Neural cell (in vitro differentiated cells): ENCODE data around the gene SYNGR1. TPM values are rescaled to one million over a fixed set of nuclear protein-coding genes. Genes with fewer than 3 reads are reported as not detected.

Experiments
- H2AFZ ChIP-seq: fragments of 200-600, 300-800 bp; sonication (generic), shearing (Covaris generic); 2 replicates; pipeline ENCODE4 v1.6.0; 2014; ENCODE audit warnings: low read depth, mild to moderate bottlenecking, antibody characterized with exemption, low read length, moderate library complexity
- H3F3A ChIP-seq: fragments of 200-600 bp; shearing (Covaris generic); 2 replicates; pipeline ENCODE4 v1.6.1; 2016; ENCODE audit warnings: mild to moderate bottlenecking, moderate library complexity, mixed read lengths, antibody characterized with exemption, low read length; ENCODE audit not compliant: insufficient read depth, poor library complexity, severe bottlenecking
- H3K27ac ChIP-seq: fragments of 200-600, 300-800 bp; sonication (generic), shearing (Covaris generic); 2 replicates; pipeline ENCODE4 v1.5.1; 2014; ENCODE audit warnings: mild to moderate bottlenecking, low read length, moderate library complexity
- H3K27me3 ChIP-seq: fragments of 300-800, 200-600 bp; sonication (generic), shearing (Covaris generic); 2 replicates; pipeline ENCODE4 v1.6.0; 2014; ENCODE audit warnings: mild to moderate bottlenecking, low read depth, low read length, moderate library complexity; ENCODE audit not compliant: insufficient read depth
- H3K36me3 ChIP-seq: fragments of 300-800, 200-600 bp; sonication (generic), shearing (Covaris generic); 2 replicates; pipeline ENCODE4 v1.5.1; 2014; ENCODE audit warnings: mild to moderate bottlenecking, antibody characterized with exemption, low read length, moderate library complexity; ENCODE audit not compliant: insufficient read depth
- H3K4me2 ChIP-seq: fragments of 300-800, 200-600 bp; sonication (generic), shearing (Covaris generic); 2 replicates; pipeline ENCODE4 v1.6.0; 2014; ENCODE audit warnings: mild to moderate bottlenecking, low read length
- H3K4me3 ChIP-seq: fragments of 300-800, 200-600 bp; sonication (generic), shearing (Covaris generic); 2 replicates; pipeline ENCODE4 v1.5.1; 2014; ENCODE audit warnings: mild to moderate bottlenecking, low read length, moderate library complexity
- H3K79me2 ChIP-seq: fragments of 200-600 bp; shearing (Covaris generic); replicated peaks from 2 replicates; pipeline ENCODE4 v1.6.0; 2014; ENCODE audit warnings: mild to moderate bottlenecking, low read length, moderate library complexity; ENCODE audit not compliant: insufficient read depth
- H3K9ac ChIP-seq: fragments of 300-800, 200-600 bp; sonication (generic), shearing (Covaris generic); 2 replicates; pipeline ENCODE4 v1.6.1; 2016; ENCODE audit warnings: mild to moderate bottlenecking, low read length, mixed read lengths
- H3K9me2 ChIP-seq: fragments of 200-600 bp; shearing (Covaris generic); 2 replicates; pipeline ENCODE4 v1.6.1; 2016; ENCODE audit warnings: mild to moderate bottlenecking, low read length, mixed read lengths; ENCODE audit not compliant: insufficient read depth
- H3K9me3 ChIP-seq: fragments of 200-600, 300-800 bp; sonication (generic), shearing (Covaris generic); 2 replicates; pipeline ENCODE4 v1.6.1; 2016; ENCODE audit warnings: mild to moderate bottlenecking, mixed run types, low read length, moderate library complexity, mixed read lengths
- H4K20me1 ChIP-seq: fragments of 200-600 bp; shearing (Covaris generic); 2 replicates; pipeline ENCODE4 v1.6.1; 2016; ENCODE audit warnings: mild to moderate bottlenecking, mixed run types; ENCODE audit not compliant: insufficient read depth
- EP300 ChIP-seq: fragments of 450-650 bp; conservative IDR thresholded peaks from 2 replicates; pipeline ENCODE4 v1.6.1; 2014; ENCODE audit warnings: antibody characterized with exemption, mild to moderate bottlenecking, moderate library complexity; ENCODE audit not compliant: poor library complexity, severe bottlenecking
- EZH2 ChIP-seq: fragments of 200-600, 300-800 bp; shearing (Covaris generic), sonication (generic); IDR thresholded peaks from 2 replicates; pipeline ENCODE4 v1.6.1; 2014; ENCODE audit warnings: antibody characterized with exemption, low read length, borderline replicate concordance, mild to moderate bottlenecking; ENCODE audit not compliant: insufficient read depth, poor library complexity, severe bottlenecking
- MXI1 ChIP-seq: fragments of 450-650 bp; conservative IDR thresholded peaks from 2 replicates; pipeline ENCODE4 v1.6.1; 2014; ENCODE audit warnings: antibody characterized with exemption, mild to moderate bottlenecking; ENCODE audit not compliant: poor library complexity, severe bottlenecking
- POLR2AphosphoS5 ChIP-seq: IDR thresholded peaks from 2 replicates; pipeline ENCODE4 v1.6.1; 2012
- RAD21 ChIP-seq: fragments of 450-650 bp; conservative IDR thresholded peaks from 2 replicates; pipeline ENCODE4 v1.6.1; 2014; ENCODE audit warnings: antibody characterized with exemption, mild to moderate bottlenecking, moderate library complexity
- REST ChIP-seq: IDR thresholded peaks from 2 replicates; pipeline ENCODE4 v1.6.1; 2012; ENCODE audit warnings: borderline replicate concordance
- SMC3 ChIP-seq: fragments of 450-650 bp; conservative IDR thresholded peaks from 2 replicates; pipeline ENCODE4 v1.6.1; 2014; ENCODE audit warnings: antibody characterized with exemption, mild to moderate bottlenecking, moderate library complexity; ENCODE audit not compliant: poor library complexity
- TAF1 ChIP-seq: IDR thresholded peaks from 2 replicates; pipeline ENCODE4 v1.6.1; 2012; ENCODE audit warnings: low read depth
- polyA plus RNA-seq: library from polyadenylated mRNA; depleted of rRNA; stranded (reverse); fragments of >200 nt; gene quantifications from 2 replicates; pipeline ENCODE4 v1.2.3, GENCODE V29; 2014
- TF ChIP-seq, protein P1 (sequence below): fragments of 450-650 bp; IDR thresholded peaks from 2 replicates; pipeline ENCODE4 v1.5.1; 2014; ENCODE audit warnings: antibody characterized with exemption, mild to moderate bottlenecking, moderate library complexity; ENCODE audit not compliant: poor library complexity, severe bottlenecking

The SYNGR1 gene
- polyA plus RNA-seq, 1 donor from 2014 or later: 68.4 TPM

DNA sequence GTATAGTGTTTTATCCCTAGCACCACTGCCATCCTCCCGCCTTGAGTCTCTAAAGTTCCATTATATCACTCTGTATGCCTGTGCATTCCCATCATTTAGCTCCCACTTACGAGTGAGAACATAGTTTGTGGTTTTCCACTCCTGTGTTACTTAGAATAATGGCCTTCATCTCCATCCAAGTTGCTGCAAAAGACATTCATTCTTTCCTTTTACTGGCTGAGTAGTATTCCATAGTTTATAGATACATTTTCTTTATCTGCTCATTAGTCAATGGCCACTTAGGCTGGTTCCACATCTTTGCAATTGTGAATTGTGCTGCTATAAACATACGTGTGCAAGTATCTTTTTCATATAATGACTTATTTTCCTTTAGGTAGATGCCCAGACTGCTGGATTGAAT is 74.2 kb downstream of the SYNGR1 start:
- Histone ChIP-seq H3K4me3 (no peak overlapping the region), H3K79me2 (no peaks in the 10 kb centered on the region), H3K27ac (no peak overlapping the region), H2AFZ (no peak overlapping the region), H4K20me1 (no peaks in the 10 kb centered on the region), H3K9me2 (no peaks in the 10 kb centered on the region), H3K4me2 (no peak overlapping the region), H3K36me3 (peaks cover 8% of the 10 kb centered on the region), H3F3A (no peaks in the 10 kb centered on the region), H3K27me3 (no peaks in the 10 kb centered on the region), H3K9ac (no peak overlapping the region), H3K9me3 (no peaks in the 10 kb centered on the region)
- no peak for TF ChIP-seq MXI1

DNA sequence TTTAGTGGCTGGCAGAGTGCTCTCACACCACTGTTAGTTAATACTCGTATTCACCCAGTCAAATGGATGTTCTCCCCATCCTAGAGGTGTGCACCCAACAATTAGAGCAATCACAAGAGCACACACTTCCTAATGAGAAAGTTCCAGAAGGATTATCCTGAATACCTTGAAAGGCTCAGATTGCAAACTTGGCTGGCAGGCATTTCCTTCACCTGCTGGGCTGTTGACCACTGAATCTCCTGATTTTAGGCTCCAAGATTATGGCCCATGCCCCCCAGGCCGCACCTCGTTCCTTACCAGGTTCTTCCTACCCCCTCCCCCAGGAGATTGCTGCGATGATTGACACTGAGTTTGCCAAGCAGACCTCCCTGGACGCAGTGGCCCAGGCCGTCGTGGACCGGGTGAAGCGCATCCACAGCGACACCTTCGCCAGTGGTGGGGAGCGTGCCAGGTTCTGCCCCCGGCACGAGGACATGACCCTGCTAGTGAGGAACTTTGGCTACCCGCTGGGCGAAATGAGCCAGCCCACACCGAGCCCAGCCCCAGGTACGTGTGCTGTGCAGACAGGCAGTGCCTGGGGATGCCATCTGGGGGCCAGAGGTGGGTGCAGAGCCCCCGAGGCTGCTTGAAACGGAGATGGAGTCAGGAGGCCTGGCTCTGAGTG is 76.7 kb downstream of the SYNGR1 start:
- Histone ChIP-seq H3K9me3 (no peaks in the 10 kb centered on the region), H4K20me1 (no peaks in the 10 kb centered on the region), H3K9ac (no peak overlapping the region), H2AFZ (no peak overlapping the region), H3K4me3 (no peak overlapping the region), H3F3A (no peaks in the 10 kb centered on the region), H3K27ac (no peak overlapping the region), H3K36me3 (peaks cover 8% of the 10 kb centered on the region), H3K79me2 (no peaks in the 10 kb centered on the region), H3K27me3 (no peaks in the 10 kb centered on the region), H3K4me2 (no peak overlapping the region), H3K9me2 (no peaks in the 10 kb centered on the region)
- no peak for TF ChIP-seq MXI1
- no peak for TF ChIP-seq RAD21
- TF ChIP-seq EP300: no peak
- TF ChIP-seq REST: no peak
- TF ChIP-seq, protein P1, sequence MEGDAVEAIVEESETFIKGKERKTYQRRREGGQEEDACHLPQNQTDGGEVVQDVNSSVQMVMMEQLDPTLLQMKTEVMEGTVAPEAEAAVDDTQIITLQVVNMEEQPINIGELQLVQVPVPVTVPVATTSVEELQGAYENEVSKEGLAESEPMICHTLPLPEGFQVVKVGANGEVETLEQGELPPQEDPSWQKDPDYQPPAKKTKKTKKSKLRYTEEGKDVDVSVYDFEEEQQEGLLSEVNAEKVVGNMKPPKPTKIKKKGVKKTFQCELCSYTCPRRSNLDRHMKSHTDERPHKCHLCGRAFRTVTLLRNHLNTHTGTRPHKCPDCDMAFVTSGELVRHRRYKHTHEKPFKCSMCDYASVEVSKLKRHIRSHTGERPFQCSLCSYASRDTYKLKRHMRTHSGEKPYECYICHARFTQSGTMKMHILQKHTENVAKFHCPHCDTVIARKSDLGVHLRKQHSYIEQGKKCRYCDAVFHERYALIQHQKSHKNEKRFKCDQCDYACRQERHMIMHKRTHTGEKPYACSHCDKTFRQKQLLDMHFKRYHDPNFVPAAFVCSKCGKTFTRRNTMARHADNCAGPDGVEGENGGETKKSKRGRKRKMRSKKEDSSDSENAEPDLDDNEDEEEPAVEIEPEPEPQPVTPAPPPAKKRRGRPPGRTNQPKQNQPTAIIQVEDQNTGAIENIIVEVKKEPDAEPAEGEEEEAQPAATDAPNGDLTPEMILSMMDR: no peak
- no peak for TF ChIP-seq SMC3
- no peak for TF ChIP-seq EZH2
- TF ChIP-seq TAF1: no peak
- TF ChIP-seq POLR2AphosphoS5: no peak
